HG03521 (cell line): ENCODE measurements around the gene CDH18.

Source experiments
- ATAC-seq: cut with Tn5 transposase; IDR thresholded peaks from one replicate; pipeline ENCODE4 v1.9.1; 2021; ENCODE audit warnings: mild to moderate bottlenecking, moderate library complexity; ENCODE audit not compliant: unreplicated experiment

CDH18 gene, protein sequence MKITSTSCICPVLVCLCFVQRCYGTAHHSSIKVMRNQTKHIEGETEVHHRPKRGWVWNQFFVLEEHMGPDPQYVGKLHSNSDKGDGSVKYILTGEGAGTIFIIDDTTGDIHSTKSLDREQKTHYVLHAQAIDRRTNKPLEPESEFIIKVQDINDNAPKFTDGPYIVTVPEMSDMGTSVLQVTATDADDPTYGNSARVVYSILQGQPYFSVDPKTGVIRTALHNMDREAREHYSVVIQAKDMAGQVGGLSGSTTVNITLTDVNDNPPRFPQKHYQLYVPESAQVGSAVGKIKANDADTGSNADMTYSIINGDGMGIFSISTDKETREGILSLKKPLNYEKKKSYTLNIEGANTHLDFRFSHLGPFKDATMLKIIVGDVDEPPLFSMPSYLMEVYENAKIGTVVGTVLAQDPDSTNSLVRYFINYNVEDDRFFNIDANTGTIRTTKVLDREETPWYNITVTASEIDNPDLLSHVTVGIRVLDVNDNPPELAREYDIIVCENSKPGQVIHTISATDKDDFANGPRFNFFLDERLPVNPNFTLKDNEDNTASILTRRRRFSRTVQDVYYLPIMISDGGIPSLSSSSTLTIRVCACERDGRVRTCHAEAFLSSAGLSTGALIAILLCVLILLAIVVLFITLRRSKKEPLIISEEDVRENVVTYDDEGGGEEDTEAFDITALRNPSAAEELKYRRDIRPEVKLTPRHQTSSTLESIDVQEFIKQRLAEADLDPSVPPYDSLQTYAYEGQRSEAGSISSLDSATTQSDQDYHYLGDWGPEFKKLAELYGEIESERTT

GRCh38 chr5:19987612-19988361 lies at the start of gene CDH18:
CDH18 (minus strand) TSS chr5:19988200; CDS start chr5:19838986, 149,214 bp downstream.
- no peak for ATAC-seq

DNA sequence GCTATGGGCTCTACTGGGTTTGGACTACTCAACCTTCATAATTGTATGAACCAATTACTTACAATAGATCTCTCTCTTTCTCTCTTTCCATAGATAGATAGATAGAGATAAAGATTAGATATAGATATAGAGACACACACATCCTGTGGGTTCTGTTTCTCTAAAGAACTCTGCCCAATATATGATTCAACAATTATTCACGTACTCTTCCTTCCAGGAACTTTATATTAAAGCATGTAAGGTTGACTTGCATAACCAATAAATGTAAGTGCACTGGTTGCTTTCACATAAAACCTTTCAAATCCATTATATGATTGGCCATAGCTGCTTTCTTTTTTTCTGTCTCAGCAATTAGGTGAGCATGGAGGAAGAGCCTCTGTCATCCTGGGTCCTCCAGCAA lies 46.7 kb upstream of the CDH18 start:
- ATAC-seq = no peak

- no peak for ATAC-seq
Measured at GRCh38 chr5:20033881-20034280, 45.9 kb upstream of the CDH18 start.

DNA sequence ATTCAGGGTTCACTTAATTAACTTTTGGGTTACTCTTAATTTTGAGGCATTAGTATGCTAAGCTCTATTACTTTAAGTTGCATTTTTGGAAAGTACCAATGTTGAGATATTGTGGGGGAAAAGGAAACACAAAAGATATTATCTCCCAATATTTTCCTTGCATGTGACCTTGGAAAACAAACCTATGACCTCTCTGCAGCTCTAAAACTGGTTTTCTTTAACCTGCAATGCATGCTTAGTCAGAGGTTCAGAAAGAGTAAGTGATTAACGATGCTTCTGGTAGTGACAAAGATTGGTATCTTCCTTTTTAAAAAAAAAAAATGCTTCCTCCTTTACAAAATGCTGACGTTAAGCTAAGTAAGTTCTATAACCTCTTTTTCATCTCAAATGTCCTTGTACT lies 44.9 kb upstream of the CDH18 start:
- no peak for ATAC-seq

DNA sequence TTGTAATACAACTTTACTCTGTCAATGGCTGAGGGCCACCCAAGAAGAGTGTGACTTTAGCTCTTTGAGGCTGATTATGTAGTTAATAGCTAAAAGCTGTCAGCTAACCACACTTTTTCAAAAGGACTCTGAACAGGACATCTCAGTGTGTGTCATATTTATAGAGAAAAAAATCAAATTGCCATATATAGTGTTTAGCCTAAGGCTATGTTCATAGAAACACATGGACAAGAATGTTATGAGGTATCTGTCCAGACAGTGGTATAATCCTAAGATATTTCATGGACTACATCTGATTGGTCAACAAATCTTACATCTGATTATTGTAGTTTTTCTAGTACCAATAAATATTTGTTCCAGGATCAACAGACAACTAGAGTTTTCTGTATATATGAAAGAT lies 42.1 kb upstream of the CDH18 start:
- ATAC-seq = no peak

DNA sequence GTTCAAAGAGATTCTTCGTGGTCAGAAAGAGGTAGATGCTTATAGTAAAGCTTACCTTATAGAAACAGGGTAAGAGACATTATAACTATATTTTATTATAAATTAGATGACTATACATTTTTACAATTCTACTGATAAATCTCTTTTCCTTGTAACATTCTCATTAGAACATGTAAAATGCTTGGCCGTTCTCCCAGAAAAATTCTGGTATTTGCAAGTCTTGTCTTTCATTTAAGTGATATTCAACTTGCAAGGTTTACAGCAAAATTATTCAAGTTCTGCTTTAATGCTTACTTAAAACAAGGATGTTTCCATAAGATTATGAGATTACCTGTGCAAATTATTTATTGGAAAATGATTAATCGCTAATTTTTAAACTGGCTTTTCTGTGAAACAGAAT lies 41.3 kb upstream of the CDH18 start:
- ATAC-seq = no peak

DNA sequence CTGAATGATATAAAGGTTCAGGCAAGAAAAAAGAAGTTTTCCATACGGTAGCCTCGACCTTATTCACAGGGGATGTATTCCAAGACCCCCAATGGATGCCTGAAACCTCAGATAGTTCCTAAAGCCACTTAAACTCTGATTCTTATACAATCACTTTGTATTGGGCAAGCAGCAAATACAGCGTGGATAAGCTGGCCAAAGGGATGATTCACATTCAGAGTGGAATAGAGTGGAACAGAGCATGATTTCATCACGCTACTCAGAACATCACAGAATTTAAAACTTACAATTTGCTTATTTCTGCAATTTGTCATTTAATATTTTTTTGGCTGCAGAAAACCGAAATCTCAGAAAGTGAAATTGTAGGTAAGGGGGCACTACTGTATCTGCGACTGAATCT lies 40.5 kb upstream of the CDH18 start:
- ATAC-seq = no peak

DNA sequence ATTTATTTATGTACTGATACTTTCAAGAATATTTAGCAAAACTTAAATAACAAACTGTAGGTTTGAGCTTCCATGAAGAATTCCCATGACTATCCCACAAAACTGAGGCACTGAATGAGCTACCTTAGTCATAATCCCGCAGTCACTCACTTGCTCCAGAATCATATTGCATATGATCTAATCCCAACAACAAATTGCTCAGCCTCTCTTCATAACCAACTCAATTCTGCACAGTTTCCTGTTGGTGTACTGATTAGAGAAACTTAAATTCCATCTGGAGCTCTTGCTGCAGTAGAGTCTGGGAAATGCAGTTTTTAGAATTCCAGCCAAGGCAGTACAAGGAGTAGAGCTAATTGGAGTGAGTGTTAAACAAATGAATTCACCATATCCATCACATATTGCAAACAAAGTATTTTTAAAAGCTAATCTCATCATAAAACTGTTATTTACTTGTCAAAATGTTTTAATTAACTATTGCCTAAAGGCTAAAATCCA lies 35.7 kb upstream of the CDH18 start:
- ATAC-seq = no peak

- no peak for ATAC-seq
Measured at GRCh38 chr5:20020247-20020646, 32.2 kb upstream of the CDH18 start.

DNA sequence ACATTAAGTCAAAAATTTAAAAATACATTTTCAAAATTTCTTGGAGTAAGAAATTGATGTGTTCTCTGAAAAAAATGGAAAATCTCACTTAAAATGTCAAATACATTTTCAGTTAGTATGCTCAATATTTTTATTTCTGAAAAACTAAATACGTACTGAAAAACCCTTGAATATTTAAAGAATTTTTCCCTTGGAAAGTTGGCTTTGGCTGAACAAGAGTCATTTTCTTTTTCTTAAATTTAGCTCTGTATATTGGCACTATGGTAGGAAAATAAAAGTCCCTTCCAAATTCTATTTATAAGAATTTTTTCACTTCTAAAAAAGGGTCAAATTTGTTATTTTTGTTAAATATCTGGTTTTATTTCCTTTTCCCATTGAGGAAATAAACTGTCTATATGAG lies 29.0 kb upstream of the CDH18 start:
- no peak for ATAC-seq

DNA sequence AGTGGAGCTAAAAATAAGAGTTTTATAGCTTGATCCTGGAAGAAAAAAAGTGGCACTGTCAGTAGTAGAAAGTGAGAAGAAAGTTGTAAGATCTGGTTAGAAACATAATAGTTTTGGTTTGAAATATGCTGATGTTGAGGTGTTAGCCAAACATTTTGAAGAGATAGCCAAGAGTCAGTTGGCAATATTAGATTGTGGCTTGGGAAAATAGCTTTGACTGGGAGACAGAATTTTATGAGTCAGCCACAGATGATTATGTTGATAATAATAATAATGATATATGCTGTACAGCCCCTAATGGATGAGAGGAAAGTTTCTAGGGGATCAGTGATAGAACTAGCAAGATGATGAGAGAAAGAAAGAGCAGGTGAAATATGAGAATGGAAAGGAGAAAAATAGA lies 12.4 kb upstream of the CDH18 start:
- no peak for ATAC-seq

GRCh38 chr5:19988457-19988856 lies 457 bp upstream of the CDH18 start:
- ATAC-seq = no peak

GRCh38 chr5:19986806-19987205 lies 1.2 kb downstream of the CDH18 start:
- no peak for ATAC-seq

- no peak for ATAC-seq
Measured at GRCh38 chr5:19986031-19986619, 1.9 kb downstream of the CDH18 start.

DNA sequence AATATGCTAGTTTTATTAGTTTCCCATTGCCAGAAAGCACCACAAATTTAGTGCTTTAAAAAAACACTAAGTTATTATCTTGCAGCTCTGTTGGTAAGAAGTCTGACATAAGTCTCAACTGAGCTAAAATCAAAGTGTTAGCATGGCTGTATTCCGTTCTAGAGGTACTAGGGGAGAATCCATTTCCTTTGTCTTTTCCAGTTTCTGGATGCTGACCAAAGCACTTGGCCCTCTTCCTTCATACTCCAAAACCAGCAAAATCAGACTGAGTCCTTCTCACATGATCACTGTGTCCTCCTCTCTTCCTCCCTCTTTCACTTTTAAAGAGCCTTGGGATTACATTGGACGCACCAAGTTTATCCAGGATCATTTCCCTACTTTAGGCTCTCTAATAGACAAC lies 9.5 kb downstream of the CDH18 start:
- ATAC-seq = no peak

DNA sequence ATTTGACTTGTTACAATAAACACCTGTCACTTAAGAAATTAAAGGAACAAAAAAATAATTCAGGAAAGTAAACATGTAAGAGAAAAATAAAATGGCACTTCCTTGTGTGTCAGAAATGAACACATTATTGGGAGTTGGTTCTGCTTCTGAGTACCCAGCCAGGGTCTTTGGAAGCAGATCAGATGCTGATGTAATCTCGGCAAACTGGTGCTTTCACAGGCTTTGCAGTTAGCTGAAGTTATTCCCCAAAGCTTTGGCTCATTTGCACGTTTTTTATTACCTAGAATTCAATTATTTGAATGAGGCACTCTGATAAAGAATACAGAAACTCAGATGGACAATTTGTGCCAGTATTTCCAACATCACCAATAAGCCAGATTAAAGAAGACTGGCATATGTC lies 10.9 kb downstream of the CDH18 start:
- no peak for ATAC-seq

GRCh38 chr5:19975795-19976194 lies 12.2 kb downstream of the CDH18 start:
- no peak for ATAC-seq

- ATAC-seq = no peak
Measured at GRCh38 chr5:19960451-19960850, 27.5 kb downstream of the CDH18 start.

- no peak for ATAC-seq
Measured at GRCh38 chr5:19959830-19960384, 28.1 kb downstream of the CDH18 start.

- no peak for ATAC-seq
Measured at GRCh38 chr5:19950897-19951296, 37.1 kb downstream of the CDH18 start.

GRCh38 chr5:19940192-19940591 lies 47.8 kb downstream of the CDH18 start:
- no peak for ATAC-seq
